GM23338 (cell line): ENCODE results near the gene CASS4. TPM values are rescaled to one million over a fixed set of nuclear protein-coding genes. Genes with fewer than 3 reads are reported as not detected.

Source experiments
- ATAC-seq: fragments of 200-7000 bp; cut with Tn5 transposase; 3 replicates; pipeline ENCODE4 v1.9.1; 2020
- DNase-seq: peaks from one replicate; pipeline ENCODE4 v3.0.0-alpha.2; 2015; ENCODE audit warnings: low spot score
- H2AFZ ChIP-seq: fragments of 200-600 bp; sonication (generic); 2 replicates; pipeline ENCODE4 v1.8.0; 2016; ENCODE audit warnings: antibody characterized with exemption, mild to moderate bottlenecking, moderate library complexity
- H3F3A ChIP-seq: fragments of 200-600 bp; sonication (generic); replicated peaks from 2 replicates; pipeline ENCODE4 v1.8.0; 2017; ENCODE audit warnings: antibody characterized with exemption, mixed run types, low read depth
- H3K27ac ChIP-seq: fragments of 200-600 bp; sonication (generic); 2 replicates; pipeline ENCODE4 v1.6.1; 2016; ENCODE audit warnings: low read depth
- H3K27me3 ChIP-seq: fragments of 200-600 bp; sonication (generic); 2 replicates; pipeline ENCODE4 v1.8.0; 2016; ENCODE audit warnings: mild to moderate bottlenecking, mixed run types, moderate library complexity; ENCODE audit not compliant: insufficient read depth
- H3K36me3 ChIP-seq: fragments of 200-600 bp; sonication (generic); 2 replicates; pipeline ENCODE4 v1.8.0; 2016; ENCODE audit warnings: mild to moderate bottlenecking; ENCODE audit not compliant: insufficient read depth
- H3K4me1 ChIP-seq: fragments of 200-600 bp; sonication (generic); 2 replicates; pipeline ENCODE4 v1.8.0; 2016; ENCODE audit warnings: mild to moderate bottlenecking, moderate library complexity; ENCODE audit not compliant: insufficient read depth
- H3K4me2 ChIP-seq: fragments of 200-600 bp; sonication (generic); 2 replicates; pipeline ENCODE4 v1.7.1; 2017; ENCODE audit warnings: mixed run types
- H3K4me3 ChIP-seq: fragments of 200-600 bp; sonication (generic); 2 replicates; pipeline ENCODE4 v1.6.1; 2016; ENCODE audit warnings: mixed run types
- H3K79me2 ChIP-seq: fragments of 200-600 bp; sonication (generic); replicated peaks from 2 replicates; pipeline ENCODE4 v1.8.0; 2017; ENCODE audit warnings: mild to moderate bottlenecking; ENCODE audit not compliant: insufficient read depth
- H3K9me2 ChIP-seq: fragments of 200-600 bp; sonication (generic); 2 replicates; pipeline ENCODE4 v1.8.0; 2017; ENCODE audit not compliant: insufficient read depth
- H4K20me1 ChIP-seq: fragments of 200-600 bp; sonication (generic); replicated peaks from 2 replicates; pipeline ENCODE4 v1.8.0; 2017; ENCODE audit warnings: mild to moderate bottlenecking; ENCODE audit not compliant: insufficient read depth
- H3K27ac Mint-ChIP-seq: 2 replicates; pipeline ENCODE4 v1.8.0; 2020; ENCODE audit warnings: inconsistent platforms, mild to moderate bottlenecking, moderate library complexity, mixed read lengths
- H3K27me3 Mint-ChIP-seq: 3 replicates; pipeline ENCODE4 v1.8.0; 2022; ENCODE audit warnings: low read depth, mild to moderate bottlenecking, moderate library complexity, mixed read lengths, inconsistent platforms; ENCODE audit not compliant: insufficient read depth, poor library complexity
- H3K36me3 Mint-ChIP-seq: 3 replicates; pipeline ENCODE4 v1.8.0; 2021; ENCODE audit warnings: low read depth, mild to moderate bottlenecking, inconsistent platforms, moderate library complexity, mixed read lengths
- H3K4me1 Mint-ChIP-seq: 3 replicates; pipeline ENCODE4 v1.8.0; 2020; ENCODE audit warnings: mild to moderate bottlenecking, inconsistent platforms, mixed read lengths
- H3K4me3 Mint-ChIP-seq: 3 replicates; pipeline ENCODE4 v1.8.0; 2021; ENCODE audit warnings: moderate library complexity, mild to moderate bottlenecking, inconsistent platforms, mixed read lengths
- H3K9me3 Mint-ChIP-seq: 3 replicates; pipeline ENCODE4 v1.8.0; 2020; ENCODE audit warnings: moderate library complexity, mild to moderate bottlenecking, inconsistent platforms, mixed read lengths
- CREB1 ChIP-seq: fragments of 250-450 bp; sonication (Bioruptor Pico); IDR thresholded peaks from 2 replicates; pipeline ENCODE4 v1.5.0; 2020; ENCODE audit warnings: low read depth, mild to moderate bottlenecking, moderate library complexity
- CTCF ChIP-seq, 2 experiments: fragments of 200-600 bp in 1 of 2; sonication (generic) in 1 of 2; conservative IDR thresholded peaks; 2 replicates each; pipeline versions ENCODE4 v1.5.1 to v1.6.1; 2016 to 2017; ENCODE audit warnings: antibody characterized with exemption in 2 of 2, low read depth in 2 of 2, mild to moderate bottlenecking in 2 of 2, moderate library complexity in 1 of 2
- ETS1 ChIP-seq: IDR thresholded peaks from 2 replicates; pipeline ENCODE4 v1.6.1; 2016; ENCODE audit warnings: antibody characterized with exemption
- EZH2 ChIP-seq: fragments of 200-600 bp; sonication (generic); IDR thresholded peaks from one replicate; pipeline ENCODE4 v1.8.0; 2017; ENCODE audit warnings: antibody characterized with exemption, mild to moderate bottlenecking, low read depth; ENCODE audit not compliant: unreplicated experiment
- EZH2phosphoT487 ChIP-seq: fragments of 200-600 bp; sonication (generic); IDR thresholded peaks from one replicate; pipeline ENCODE4 v1.8.1; 2018; ENCODE audit warnings: antibody characterized with exemption; ENCODE audit not compliant: unreplicated experiment
- JUNB ChIP-seq: IDR thresholded peaks from one replicate; pipeline ENCODE4 v1.6.1; 2016; ENCODE audit warnings: antibody characterized with exemption; ENCODE audit not compliant: unreplicated experiment
- NANOG ChIP-seq: IDR thresholded peaks from 2 replicates; pipeline ENCODE4 v1.6.1; 2016; ENCODE audit warnings: antibody characterized with exemption, borderline replicate concordance
- POLR2AphosphoS5 ChIP-seq: IDR thresholded peaks from 2 replicates; pipeline ENCODE4 v1.6.1; 2016; ENCODE audit warnings: antibody characterized with exemption, low read depth
- REST ChIP-seq: IDR thresholded peaks from one replicate; pipeline ENCODE4 v1.6.1; 2018; ENCODE audit warnings: antibody characterized with exemption; ENCODE audit not compliant: unreplicated experiment
- STAT1 ChIP-seq: IDR thresholded peaks from one replicate; pipeline ENCODE4 v1.6.1; 2016; ENCODE audit warnings: antibody characterized with exemption; ENCODE audit not compliant: unreplicated experiment
- ZNF114 ChIP-seq: fragments of 250-450 bp; sonication (Bioruptor Pico); IDR thresholded peaks from 2 replicates; pipeline ENCODE4 v1.5.0; 2020; ENCODE audit warnings: mild to moderate bottlenecking, moderate library complexity
- ZNF331 ChIP-seq: fragments of 250-450 bp; sonication (Bioruptor Pico); IDR thresholded peaks from 2 replicates; pipeline ENCODE4 v1.5.0; 2020; ENCODE audit warnings: low read depth, mild to moderate bottlenecking, moderate library complexity
- ZNF462 ChIP-seq: fragments of 250-450 bp; sonication (Bioruptor Pico); IDR thresholded peaks from 2 replicates; pipeline ENCODE4 v1.5.0; 2020; ENCODE audit warnings: mild to moderate bottlenecking, moderate library complexity
- polyA plus RNA-seq: library from polyadenylated mRNA; unstranded; fragments of >200 nt; fragmentation: Nextera tagmentation; extraction: Ambion mirVana; gene quantifications from 2 replicates; pipeline ENCODE4 v1.2.1, GENCODE V29; 2016
- total RNA-seq: library from RNA; depleted of rRNA; stranded (reverse); fragments of >200 nt; shearing (Covaris generic); gene quantifications from 2 replicates; pipeline ENCODE4 v1.2.3, GENCODE V29; 2014

Gene CASS4
- total and polyA plus RNA-seq, 2 experiments from 2014 or later: not detected

DNA sequence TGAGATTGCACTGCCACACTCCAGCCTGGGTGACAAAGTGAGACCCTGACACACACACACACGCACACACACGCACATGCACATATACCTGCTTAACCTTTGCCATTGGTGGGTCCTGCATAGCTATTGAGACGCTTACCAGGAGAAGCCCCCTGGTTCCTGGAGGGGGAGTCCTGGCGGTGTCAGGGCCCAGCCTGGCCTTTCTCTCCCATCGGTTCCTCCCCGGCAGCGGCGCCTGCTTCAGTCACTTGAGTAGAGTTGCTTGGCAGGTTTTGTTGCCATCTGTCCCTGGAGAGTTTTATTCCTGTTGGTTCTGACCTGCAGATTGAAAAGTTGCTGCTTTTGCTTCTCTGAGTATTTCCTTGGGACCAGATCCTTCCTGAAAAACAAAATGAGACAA is 91.9 kb downstream of the CASS4 start:
- 0 out of 2 replicates have a peak, but pooled peaks cover 6% of the 10 kb centered on the region for H3K79me2 ChIP-seq
- TF ChIP-seq ZNF331 (CRISPR knock-in tag) (no peak), STAT1 (no peak), ZNF462 (no peak), EZH2phosphoT487 (no peak), ETS1 (no peak), REST (no peak), POLR2AphosphoS5 (no peak), EZH2 (no peak), CTCF (conservative IDR thresholded peaks at IDR 0.05; ENCODE audit: low read depth in 2 of 2) (no peak), NANOG (no peak), ZNF114 (CRISPR knock-in tag) (no peak), JUNB (no peak), CREB1 (CRISPR knock-in tag) (no peak)
- DNase-seq (peak; percentile 37), ATAC-seq (peak; percentile 53)
- peaks cover 5% of the 10 kb centered on the region; the same call in 1 of the 2 replicates for H4K20me1 ChIP-seq
- Mint-ChIP-seq H3K4me1 (no peaks in the 10 kb centered on the region), H3K36me3 (no peaks in the 10 kb centered on the region), H3K9me3 (no peaks in the 10 kb centered on the region), H3K27ac (peak overlapping the region; percentile 61), H3K4me3 (no peak overlapping the region), H3K27me3 (no peaks in the 10 kb centered on the region)
- no peak overlapping the region for H3K27ac ChIP-seq
- H3K27me3 ChIP-seq: no peaks in the 10 kb centered on the region
- H3K4me1 ChIP-seq: no peaks in the 10 kb centered on the region
- no peak overlapping the region for H3K4me3 ChIP-seq
- no peak overlapping the region for H2AFZ ChIP-seq
- H3K4me2 ChIP-seq: no peak overlapping the region
- no peaks in the 10 kb centered on the region for H3K36me3 ChIP-seq
- H3F3A ChIP-seq: no peaks in the 10 kb centered on the region
- no peaks in the 10 kb centered on the region for H3K9me2 ChIP-seq
